ENCODE results near the gene ANKRD18B.
"Not testable (repeated sequence)": the region's sequence is repeated elsewhere in the genome, so short reads cannot be mapped to it uniquely, and the experiment has no call there.

The ANKRD18B gene

DNA sequence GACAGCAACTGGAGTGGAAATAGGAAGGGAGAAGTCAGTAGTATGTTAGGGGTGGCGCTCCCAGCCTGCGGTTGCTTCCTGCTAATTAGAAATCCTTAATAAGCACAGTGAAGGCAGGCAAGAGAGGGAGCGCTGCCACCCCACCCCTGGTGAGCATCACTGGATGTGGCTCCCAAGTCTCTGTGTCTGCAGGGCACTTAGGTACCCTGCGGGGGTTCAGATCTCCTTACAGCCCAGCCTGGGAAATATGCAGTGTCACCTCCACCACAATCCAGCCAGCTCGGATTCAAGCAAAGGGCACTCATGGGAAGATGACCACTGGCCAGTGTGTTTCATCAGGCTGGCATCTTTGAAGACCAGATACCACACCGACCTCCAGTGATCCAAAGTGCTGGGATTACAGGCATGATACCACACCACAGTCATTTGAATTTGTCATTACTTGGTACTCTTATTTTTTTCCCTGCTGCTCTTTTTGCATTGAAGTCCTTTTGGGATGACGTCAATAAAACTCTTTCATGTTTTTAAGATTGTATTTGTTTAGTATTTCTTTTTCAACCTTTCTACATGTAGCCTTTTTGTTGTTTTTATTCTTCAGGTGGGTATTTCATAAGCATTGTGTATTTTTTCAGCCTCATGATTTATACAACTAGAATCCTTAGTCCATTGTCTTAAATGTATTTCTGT, 90.1 kb downstream of the ANKRD18B start:
- DNase-seq: no peak

DNA sequence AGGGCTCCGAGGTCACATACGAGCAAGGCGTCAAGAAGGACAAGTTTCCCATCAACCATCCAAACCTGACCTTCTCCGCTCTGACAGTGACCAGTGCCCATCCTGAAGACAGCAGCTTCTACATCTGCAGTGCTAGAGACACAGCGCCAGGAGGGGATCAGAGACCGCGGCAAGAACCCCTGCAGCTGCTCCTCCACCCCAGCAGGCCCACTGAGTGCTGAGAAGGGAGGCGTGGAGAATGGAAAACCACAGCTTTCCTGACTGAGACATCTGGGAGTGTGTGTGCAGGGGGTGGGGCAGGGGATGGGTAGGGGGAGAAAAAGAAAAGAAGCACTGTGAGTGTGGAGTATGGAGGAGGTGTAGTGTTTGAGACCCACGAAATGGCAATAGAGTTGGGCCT, 94.3 kb downstream of the ANKRD18B start:
- not testable (repeated sequence) for DNase-seq

DNA sequence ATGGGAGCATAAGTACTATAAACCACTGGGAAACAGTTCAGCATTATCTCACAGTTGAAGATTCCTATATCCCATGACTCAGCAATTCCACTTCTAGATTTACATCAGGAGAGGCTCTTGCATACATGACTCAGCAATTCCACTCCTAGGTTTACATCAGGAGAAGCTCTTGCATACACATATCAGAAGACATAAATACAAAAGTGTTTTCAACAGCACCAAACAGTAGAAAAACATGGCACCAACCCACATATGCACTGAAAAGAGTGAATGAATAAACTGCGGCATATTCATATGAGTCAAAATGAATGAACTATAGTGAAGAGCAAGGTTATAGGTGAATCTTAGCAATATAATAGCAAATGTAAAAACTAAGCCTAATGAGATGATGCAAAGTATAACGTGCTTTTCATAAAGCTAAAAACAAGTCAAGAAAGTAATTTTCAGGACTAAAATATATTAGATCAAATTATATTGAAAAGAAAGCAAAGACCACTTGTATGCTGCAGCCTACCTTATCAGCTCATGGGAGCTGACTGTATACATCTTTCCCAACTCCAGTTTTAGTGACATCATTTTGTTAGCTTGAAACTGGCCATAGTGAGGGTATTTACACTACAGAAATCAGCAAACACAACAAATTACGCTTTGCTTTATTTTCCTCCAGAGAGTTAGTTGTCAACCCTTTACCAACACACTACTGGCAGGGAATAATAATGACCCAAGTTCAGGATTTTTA, 95.8 kb downstream of the ANKRD18B start:
- DNase-seq: no peak

DNA sequence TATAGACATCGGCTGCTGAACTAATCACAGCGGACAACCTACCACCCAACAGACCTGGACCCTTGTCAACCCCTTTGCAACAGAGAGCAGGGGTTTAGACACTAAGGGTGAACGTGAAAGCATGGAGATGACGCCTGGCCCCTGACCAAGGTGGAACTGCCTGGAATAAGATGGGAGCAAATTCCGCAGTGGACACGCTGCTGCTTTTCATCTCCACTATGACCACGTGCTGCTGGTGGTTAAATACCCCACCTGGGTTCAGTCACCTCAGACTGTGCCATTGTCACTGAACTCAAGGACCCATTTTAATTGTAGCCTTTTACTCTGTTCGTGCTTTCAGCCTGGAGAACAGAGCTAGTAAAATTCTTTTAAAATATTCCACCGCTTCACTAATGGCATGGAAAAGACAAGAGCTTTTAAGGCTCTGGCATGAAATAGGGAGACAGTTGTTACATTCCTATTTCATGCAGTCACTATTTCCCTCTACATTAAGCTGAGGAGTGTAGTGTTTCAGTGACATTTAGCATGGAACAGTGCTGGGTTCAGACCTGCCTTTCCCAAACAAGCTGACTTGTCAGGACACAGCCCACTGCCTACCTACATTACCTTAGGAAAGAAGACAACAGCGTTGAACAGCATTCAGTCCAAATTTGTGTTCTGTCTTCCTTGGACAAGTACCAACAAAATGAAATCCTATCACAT, 96.8 kb downstream of the ANKRD18B start:
- no peak for DNase-seq

All from activated CD4-positive, alpha-beta T cell treated with anti-CD3 and anti-CD28 coated beads, Interleukin-2, amount 50 U/mL, for 48 hours (primary cell).